Activated naive CD8-positive, alpha-beta T cell treated with anti-CD3 and anti-CD28 coated beads, Interleukin-2, amount 10 ng/mL, durations not matched to agents 7 days and 5 days (primary cell): ENCODE measurements around the gene C11orf52. TPM values are rescaled to one million over a fixed set of nuclear protein-coding genes. Genes with fewer than 3 reads are reported as not detected.
"Not testable (repeated sequence)": the region's sequence is repeated elsewhere in the genome, so short reads cannot be mapped to it uniquely, and the experiment has no call there.

Experiments
- ATAC-seq: fragments of 150-1000 bp; cut with Tn5 transposase; one replicate; pipeline ENCODE4 v1.10.0; 2021; ENCODE audit warnings: low read depth, moderate library complexity
- POLR2A ChIA-PET: fragments of 350-600 bp; sonication (Branson Sonifier 250); formaldehyde crosslinking; loops from one replicate; lab custom pipeline; 2021; ENCODE audit warnings: antibody characterized with exemption; lab: Charles Lee
- DNase-seq: peaks from one replicate; pipeline ENCODE4 v3.0.0; 2021
- H3K27ac Mint-ChIP-seq: one replicate; pipeline ENCODE4 v1.8.0; 2022; ENCODE audit warnings: mild to moderate bottlenecking, mixed read lengths
- H3K27me3 Mint-ChIP-seq: one replicate; pipeline ENCODE4 v1.8.0; 2022; ENCODE audit warnings: mild to moderate bottlenecking, moderate library complexity, mixed read lengths
- H3K36me3 Mint-ChIP-seq: one replicate; pipeline ENCODE4 v1.8.0; 2021; ENCODE audit warnings: mild to moderate bottlenecking, mixed read lengths
- H3K4me1 Mint-ChIP-seq: one replicate; pipeline ENCODE4 v1.8.0; 2021; ENCODE audit warnings: mixed read lengths
- H3K4me3 Mint-ChIP-seq: one replicate; pipeline ENCODE4 v1.8.0; 2022; ENCODE audit warnings: mild to moderate bottlenecking, moderate library complexity, mixed read lengths
- H3K9me3 Mint-ChIP-seq: one replicate; pipeline ENCODE4 v1.8.0; 2021; ENCODE audit warnings: mixed read lengths
- total RNA-seq, 2 experiments: library from RNA; stranded (reverse); gene quantifications; one replicate each; pipeline ENCODE4 v1.2.3, GENCODE V29; 2021

C11orf52 gene
- total RNA-seq, result not detected

- POLR2A ChIA-PET, result interaction anchor here (1.2 kb wide), 1 partner anchor 8 kb away, joined by 4 read pairs; no protein-coding TSS in a partner anchor
- no peaks in the 10 kb centered on the region for H3K4me1 Mint-ChIP-seq
- H3K9me3 Mint-ChIP-seq, result no peaks in the 10 kb centered on the region
- H3K4me3 Mint-ChIP-seq, result no peak within 1 kb of the TSS
- no peak within 1 kb of the TSS for H3K27ac Mint-ChIP-seq
- peaks cover 26% of the 10 kb centered on the region for H3K27me3 Mint-ChIP-seq
- no peak for ATAC-seq
- H3K36me3 Mint-ChIP-seq, result no peaks in the 10 kb centered on the region
- DNase-seq, result no peak
These were observed at the start of gene C11orf52 for GRCh38 chr11:111918390-111919256. Gene C11orf52 (plus strand): TSS chr11:111918913. CDS start chr11:111918973, 60 bp downstream.

- Mint-ChIP-seq H3K9me3 (no peaks in the 10 kb centered on the region), H3K27me3 (no peaks in the 10 kb centered on the region), H3K36me3 (peaks cover 19% of the 10 kb centered on the region), H3K27ac (no peak overlapping the region), H3K4me1 (peaks cover 16% of the 10 kb centered on the region), H3K4me3 (peak overlapping the region; percentile 53)
- DNase-seq (no peak), ATAC-seq (no peak)
- POLR2A ChIA-PET, result interaction anchor here (1.4 to 2.0 kb wide), 3 partner anchors 69 to 217 kb away, joined by 4 to 8 read pairs (median 5); partner anchors contain the start of genes PPP2R1B, SDHD and TIMM8B
These were observed 48.6 kb upstream of the C11orf52 start for GRCh38 chr11:111870113-111870512.

- no peaks in the 10 kb centered on the region for H3K27me3 Mint-ChIP-seq
- DNase-seq, result no peak
These were observed 48.2 kb upstream of the C11orf52 start for GRCh38 chr11:111870522-111870885.

GRCh38 chr11:111870886-111871692 is 47.6 kb upstream of the C11orf52 start, which contains the start of gene ALG9:
Gene ALG9 (minus strand): TSS chr11:111871581. CDS start chr11:111871482, 99 bp downstream.
- Mint-ChIP-seq H3K27ac (peak within 1 kb of the TSS; percentile 78), H3K4me1 (peaks cover 16% of the 10 kb centered on the region), H3K9me3 (no peaks in the 10 kb centered on the region), H3K27me3 (no peaks in the 10 kb centered on the region), H3K36me3 (peaks cover 19% of the 10 kb centered on the region), H3K4me3 (peak within 1 kb of the TSS; percentile 84)
- DNase-seq, result peak; percentile 93
- ATAC-seq, result peak; percentile 89
- POLR2A ChIA-PET, result interaction anchor here (1.2 to 2.0 kb wide), 5 partner anchors 9 to 216 kb away, joined by 4 to 8 read pairs (median 8); partner anchors contain the start of genes CFAP68, PPP2R1B, SDHD and TIMM8B

More at GRCh38 chr11:111870522-111870885, 48.2 kb upstream of the C11orf52 start:
- H3K4me1 Mint-ChIP-seq, result peaks cover 16% of the 10 kb centered on the region
- peak overlapping the region; percentile 78 for H3K27ac Mint-ChIP-seq
- peak overlapping the region; percentile 84 for H3K4me3 Mint-ChIP-seq
- POLR2A ChIA-PET, result interaction anchor here (1.2 to 2.0 kb wide), 5 partner anchors 9 to 216 kb away, joined by 4 to 8 read pairs (median 8); partner anchors contain the start of genes CFAP68, PPP2R1B, SDHD and TIMM8B
- peaks cover 19% of the 10 kb centered on the region for H3K36me3 Mint-ChIP-seq
- ATAC-seq, result peak; percentile 6
- no peaks in the 10 kb centered on the region for H3K9me3 Mint-ChIP-seq

GRCh38 chr11:111871693-111872161 is 47.0 kb upstream of the C11orf52 start:
- DNase-seq (no peak), ATAC-seq (no peak)
- Mint-ChIP-seq H3K27ac (peak overlapping the region; percentile 78), H3K4me1 (peaks cover 14% of the 10 kb centered on the region), H3K36me3 (peaks cover 13% of the 10 kb centered on the region), H3K27me3 (no peaks in the 10 kb centered on the region), H3K4me3 (peak overlapping the region; percentile 84), H3K9me3 (no peaks in the 10 kb centered on the region)
- POLR2A ChIA-PET, result interaction anchor here (1.2 to 2.0 kb wide), 4 partner anchors 8 to 215 kb away, joined by 4 to 8 read pairs (median 8); partner anchors contain the start of genes CFAP68, SDHD and TIMM8B

- no peak for ATAC-seq
- POLR2A ChIA-PET, result interaction anchor here (1.0 kb wide), 1 partner anchor 58 kb away, joined by 3 read pairs; no protein-coding TSS in a partner anchor
- peaks cover 14% of the 10 kb centered on the region for H3K4me1 Mint-ChIP-seq
- no peaks in the 10 kb centered on the region for H3K9me3 Mint-ChIP-seq
- H3K27me3 Mint-ChIP-seq, result no peaks in the 10 kb centered on the region
- DNase-seq, result no peak
- peak overlapping the region; percentile 97 for H3K4me3 Mint-ChIP-seq
- peaks cover 3% of the 10 kb centered on the region for H3K36me3 Mint-ChIP-seq
- peak overlapping the region; percentile 100 for H3K27ac Mint-ChIP-seq
These were observed 40.3 kb upstream of the C11orf52 start for GRCh38 chr11:111878385-111878848.

- DNase-seq, result peak; percentile 93
- H3K27ac Mint-ChIP-seq, result peak within 1 kb of the TSS; percentile 100
- peaks cover 14% of the 10 kb centered on the region for H3K4me1 Mint-ChIP-seq
- no peaks in the 10 kb centered on the region for H3K9me3 Mint-ChIP-seq
- peak within 1 kb of the TSS; percentile 97 for H3K4me3 Mint-ChIP-seq
- H3K36me3 Mint-ChIP-seq, result peaks cover 3% of the 10 kb centered on the region
- no peaks in the 10 kb centered on the region for H3K27me3 Mint-ChIP-seq
- peak; percentile 94 for ATAC-seq
- POLR2A ChIA-PET, result interaction anchor here (1.0 to 2.7 kb wide), 3 partner anchors 8 to 57 kb away, joined by 3 to 8 read pairs (median 8); partner anchors contain the start of gene ALG9
These were observed 39.7 kb upstream of the C11orf52 start, which contains the start of the genes CFAP68 and FDXACB1 for GRCh38 chr11:111878849-111879636. Gene CFAP68 (plus strand): TSS chr11:111879541. CDS start chr11:111879561, 20 bp downstream. Gene FDXACB1 (minus strand): TSS chr11:111879165. CDS start chr11:111879132, 33 bp downstream.

- Mint-ChIP-seq H3K27ac (peak overlapping the region; percentile 100), H3K4me1 (peaks cover 14% of the 10 kb centered on the region), H3K36me3 (peaks cover 3% of the 10 kb centered on the region), H3K4me3 (peak overlapping the region; percentile 97), H3K27me3 (no peaks in the 10 kb centered on the region), H3K9me3 (no peaks in the 10 kb centered on the region)
- POLR2A ChIA-PET, result interaction anchor here (0.7 to 2.7 kb wide), 3 partner anchors 8 to 52 kb away, joined by 3 to 8 read pairs (median 8); partner anchors contain the start of gene ALG9
- ATAC-seq, result peak; percentile 3
- DNase-seq, result peak; percentile 30
These were observed 39.1 kb upstream of the C11orf52 start for GRCh38 chr11:111879637-111879960.

- DNase-seq (no peak), ATAC-seq (no peak)
- POLR2A ChIA-PET, result no interaction called here
- no peaks in the 10 kb centered on the region for H3K36me3 Mint-ChIP-seq
- no peaks in the 10 kb centered on the region for H3K27me3 Mint-ChIP-seq
- H3K4me1 Mint-ChIP-seq, result peaks cover 14% of the 10 kb centered on the region
- H3K9me3 Mint-ChIP-seq, result no peaks in the 10 kb centered on the region
- H3K4me3 Mint-ChIP-seq, result no peak overlapping the region
- no peak overlapping the region for H3K27ac Mint-ChIP-seq
These were observed 36.5 kb upstream of the C11orf52 start for GRCh38 chr11:111882202-111882601.

- not testable (repeated sequence) for H3K4me1 Mint-ChIP-seq, H3K36me3 Mint-ChIP-seq, DNase-seq, H3K27me3 Mint-ChIP-seq, ATAC-seq, H3K27ac Mint-ChIP-seq, H3K9me3 Mint-ChIP-seq, H3K4me3 Mint-ChIP-seq
- POLR2A ChIA-PET, result interaction anchor here (0.7 kb wide), 1 partner anchor 380 kb away, joined by 4 read pairs; no protein-coding TSS in a partner anchor
These were observed 33.7 kb upstream of the C11orf52 start for GRCh38 chr11:111885053-111885452.

GRCh38 chr11:111886032-111886431 is 32.7 kb upstream of the C11orf52 start:
- Mint-ChIP-seq H3K9me3 (no peaks in the 10 kb centered on the region), H3K36me3 (no peaks in the 10 kb centered on the region), H3K27ac (no peak overlapping the region), H3K27me3 (no peaks in the 10 kb centered on the region), H3K4me3 (no peak overlapping the region), H3K4me1 (no peaks in the 10 kb centered on the region)
- POLR2A ChIA-PET, result interaction anchor here (0.6 kb wide), 1 partner anchor 14 kb away, joined by 4 read pairs; no protein-coding TSS in a partner anchor
- DNase-seq, result no peak
- ATAC-seq, result no peak

- Mint-ChIP-seq H3K27ac (no peak overlapping the region), H3K9me3 (no peaks in the 10 kb centered on the region), H3K27me3 (no peaks in the 10 kb centered on the region), H3K4me3 (no peak overlapping the region), H3K36me3 (no peaks in the 10 kb centered on the region), H3K4me1 (no peaks in the 10 kb centered on the region)
- ATAC-seq (no peak), DNase-seq (no peak)
- POLR2A ChIA-PET, result no interaction called here
These were observed 31.9 kb upstream of the C11orf52 start for GRCh38 chr11:111886844-111887243.
